Stomach (tissue), 4 donors: ENCODE results near the gene THAP10.

Experiments
- EP300 ChIP-seq: sonication (generic); formaldehyde crosslinking; IDR thresholded peaks from one replicate; pipeline ENCODE4 v1.6.1; 2017; ENCODE audit warnings: antibody characterized with exemption
- TF ChIP-seq, protein P1 (sequence below), 7 experiments: fragments of 450-650 bp in 4 of 7; fragments of 200-600 bp in 3 of 7; sonication (generic) in 3 of 7; IDR thresholded peaks; one replicate each; pipeline ENCODE4 v1.5.1; 2016 to 2019; ENCODE audit warnings: antibody characterized with exemption in 7 of 7, control low read depth in 2 of 7, mild to moderate bottlenecking in 1 of 7

GRCh38 chr15:70873232-70874054 is 18.8 kb downstream of the THAP10 start:
- TF ChIP-seq EP300: no peak
- TF ChIP-seq, protein P1, sequence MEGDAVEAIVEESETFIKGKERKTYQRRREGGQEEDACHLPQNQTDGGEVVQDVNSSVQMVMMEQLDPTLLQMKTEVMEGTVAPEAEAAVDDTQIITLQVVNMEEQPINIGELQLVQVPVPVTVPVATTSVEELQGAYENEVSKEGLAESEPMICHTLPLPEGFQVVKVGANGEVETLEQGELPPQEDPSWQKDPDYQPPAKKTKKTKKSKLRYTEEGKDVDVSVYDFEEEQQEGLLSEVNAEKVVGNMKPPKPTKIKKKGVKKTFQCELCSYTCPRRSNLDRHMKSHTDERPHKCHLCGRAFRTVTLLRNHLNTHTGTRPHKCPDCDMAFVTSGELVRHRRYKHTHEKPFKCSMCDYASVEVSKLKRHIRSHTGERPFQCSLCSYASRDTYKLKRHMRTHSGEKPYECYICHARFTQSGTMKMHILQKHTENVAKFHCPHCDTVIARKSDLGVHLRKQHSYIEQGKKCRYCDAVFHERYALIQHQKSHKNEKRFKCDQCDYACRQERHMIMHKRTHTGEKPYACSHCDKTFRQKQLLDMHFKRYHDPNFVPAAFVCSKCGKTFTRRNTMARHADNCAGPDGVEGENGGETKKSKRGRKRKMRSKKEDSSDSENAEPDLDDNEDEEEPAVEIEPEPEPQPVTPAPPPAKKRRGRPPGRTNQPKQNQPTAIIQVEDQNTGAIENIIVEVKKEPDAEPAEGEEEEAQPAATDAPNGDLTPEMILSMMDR (IDR thresholded peaks at IDR 0.05): no peak
